KG1 (cell line): Measurements from ENCODE around the gene CKS1B.

Experiments
- DNase-seq: peaks from one replicate; lab custom pipeline; 2025; lab: John Stamatoyannopoulos, UW

CKS1B gene

GRCh38 chr1:154974102-154974807 is at the start of gene CKS1B:
Gene CKS1B, plus strand, starts transcription at chr1:154974681. Its CDS starts 65 bp downstream, at chr1:154974746.
- DNase-seq, result peak; percentile 98

GRCh38 chr1:154925335-154926170 is 48.9 kb upstream of the CKS1B start:
- DNase-seq, result peak; percentile 32

GRCh38 chr1:154926201-154926600 is 48.3 kb upstream of the CKS1B start:
- no peak for DNase-seq

GRCh38 chr1:154931940-154932487 is 42.5 kb upstream of the CKS1B start:
- no peak for DNase-seq

- no peak for DNase-seq
Observed at GRCh38 chr1:154934358-154934948, 40.0 kb upstream of the CKS1B start.

- no peak for DNase-seq
Observed at GRCh38 chr1:154935749-154936554, 38.5 kb upstream of the CKS1B start.

- peak; percentile 99 for DNase-seq
Observed at GRCh38 chr1:154936555-154937084, 37.9 kb upstream of the CKS1B start, which contains the start of gene PMVK. Gene PMVK, minus strand, starts transcription at chr1:154936719. Its CDS starts 34 bp downstream, at chr1:154936685.

GRCh38 chr1:154937085-154937987 is 37.1 kb upstream of the CKS1B start:
- peak; percentile 99 for DNase-seq

GRCh38 chr1:154937988-154938386 is 36.5 kb upstream of the CKS1B start:
- DNase-seq, result no peak

GRCh38 chr1:154938604-154939399 is 35.7 kb upstream of the CKS1B start:
- no peak for DNase-seq

- DNase-seq, result no peak
Observed at GRCh38 chr1:154940213-154940560, 34.3 kb upstream of the CKS1B start.

- DNase-seq, result no peak
Observed at GRCh38 chr1:154940651-154941194, 33.8 kb upstream of the CKS1B start.

GRCh38 chr1:154941333-154942013 is 33.0 kb upstream of the CKS1B start:
- DNase-seq, result no peak

GRCh38 chr1:154943649-154944400 is 30.7 kb upstream of the CKS1B start:
- peak; percentile 28 for DNase-seq

- DNase-seq, result no peak
Observed at GRCh38 chr1:154944401-154945159, 29.9 kb upstream of the CKS1B start.

GRCh38 chr1:154945160-154945961 is 29.1 kb upstream of the CKS1B start:
- no peak for DNase-seq
